Measurements from ENCODE around the gene PHF21B. TPM values are rescaled to one million over a fixed set of nuclear protein-coding genes. Genes with fewer than 3 reads are reported as not detected.

PHF21B gene
- total RNA-seq, 1 donor from 2014 or later, result not detected

GRCh38 chr22:45008186-45008681 lies 1.6 kb downstream of the PHF21B start:
- ChIA-PET POLR2A (no interaction called here), CTCF (no interaction called here)
- intact Hi-C loops (cut with micrococcal nuclease), result no loop called here
- Mint-ChIP-seq H3K36me3 (ENCODE audit: low read depth) (no peaks in the 10 kb centered on the region), H3K9me3 (no peaks in the 10 kb centered on the region), H3K27me3 (peaks cover 57% of the 10 kb centered on the region), H3K27ac (no peak overlapping the region), H3K4me1 (peaks cover 15% of the 10 kb centered on the region), H3K4me3 (peak overlapping the region; percentile 11)
- ATAC-seq (ENCODE audit: low read depth) (no peak), DNase-seq (no peak)
- TF ChIP-seq CTCF (IDR thresholded peaks at IDR 0.05), result no peak

GRCh38 chr22:45007391-45008185 lies 2.2 kb downstream of the PHF21B start:
- Mint-ChIP-seq H3K36me3 (ENCODE audit: low read depth) (no peaks in the 10 kb centered on the region), H3K27me3 (peaks cover 56% of the 10 kb centered on the region), H3K9me3 (no peaks in the 10 kb centered on the region), H3K27ac (no peak overlapping the region), H3K4me3 (no peak overlapping the region), H3K4me1 (peaks cover 15% of the 10 kb centered on the region)
- POLR2A ChIA-PET, result no interaction called here
- no peak for ATAC-seq (ENCODE audit: low read depth)
- DNase-seq, result no peak
- CTCF ChIA-PET, result no interaction called here
- TF ChIP-seq CTCF (IDR thresholded peaks at IDR 0.05), result no peak
- intact Hi-C loops (cut with micrococcal nuclease), result no loop called here

GRCh38 chr22:45006964-45007390 lies 2.8 kb downstream of the PHF21B start:
- Mint-ChIP-seq H3K9me3 (no peaks in the 10 kb centered on the region), H3K36me3 (ENCODE audit: low read depth) (no peaks in the 10 kb centered on the region), H3K4me3 (peak overlapping the region; percentile 38), H3K27ac (no peak overlapping the region), H3K27me3 (peaks cover 56% of the 10 kb centered on the region), H3K4me1 (peaks cover 15% of the 10 kb centered on the region)
- CTCF ChIA-PET, result no interaction called here
- DNase-seq (no peak), ATAC-seq (ENCODE audit: low read depth) (no peak)
- intact Hi-C loops (cut with micrococcal nuclease), result no loop called here
- POLR2A ChIA-PET, result no interaction called here
- no peak for TF ChIP-seq CTCF (IDR thresholded peaks at IDR 0.05)

GRCh38 chr22:45006111-45006963 lies 3.5 kb downstream of the PHF21B start:
- intact Hi-C loops (cut with micrococcal nuclease), result no loop called here
- ChIA-PET POLR2A (no interaction called here), CTCF (no interaction called here)
- H3K27me3 Mint-ChIP-seq, result peaks cover 50% of the 10 kb centered on the region
- TF ChIP-seq CTCF (IDR thresholded peaks at IDR 0.05), result no peak
- H3K27ac Mint-ChIP-seq, result no peak overlapping the region
- H3K4me3 Mint-ChIP-seq, result peak overlapping the region; percentile 38
- no peaks in the 10 kb centered on the region for H3K36me3 Mint-ChIP-seq (ENCODE audit: low read depth)
- H3K4me1 Mint-ChIP-seq, result peaks cover 15% of the 10 kb centered on the region
- DNase-seq, result no peak
- no peak for ATAC-seq (ENCODE audit: low read depth)
- no peaks in the 10 kb centered on the region for H3K9me3 Mint-ChIP-seq

GRCh38 chr22:45001653-45002052 lies 8.2 kb downstream of the PHF21B start:
- CTCF ChIA-PET, result no interaction called here
- ATAC-seq (ENCODE audit: low read depth), result no peak
- Mint-ChIP-seq H3K9me3 (no peaks in the 10 kb centered on the region), H3K27me3 (peaks cover 43% of the 10 kb centered on the region), H3K4me3 (no peak overlapping the region), H3K27ac (no peak overlapping the region), H3K4me1 (peaks cover 6% of the 10 kb centered on the region), H3K36me3 (ENCODE audit: low read depth) (no peaks in the 10 kb centered on the region)
- POLR2A ChIA-PET, result no interaction called here
- DNase-seq, result no peak
- intact Hi-C loops (cut with micrococcal nuclease), result no loop called here
- TF ChIP-seq CTCF (IDR thresholded peaks at IDR 0.05), result no peak
